ENCODE data around the gene CXorf49B. TPM values are rescaled to one million over a fixed set of nuclear protein-coding genes. Genes with fewer than 3 reads are reported as not detected.
"Not testable (repeated sequence)": the region's sequence is repeated elsewhere in the genome, so short reads cannot be mapped to it uniquely, and the experiment has no call there.

CXorf49B gene
- total RNA-seq (not detected), polyA plus RNA-seq (not detected)
- long read RNA-seq, donor 1, result 0 reads
- long read RNA-seq, donor 2, result 0 reads
- long read RNA-seq, donor 3, result 0 reads
- long read RNA-seq, donor 4, result 0 reads
- long read RNA-seq, donor 5, result 0 reads

DNA sequence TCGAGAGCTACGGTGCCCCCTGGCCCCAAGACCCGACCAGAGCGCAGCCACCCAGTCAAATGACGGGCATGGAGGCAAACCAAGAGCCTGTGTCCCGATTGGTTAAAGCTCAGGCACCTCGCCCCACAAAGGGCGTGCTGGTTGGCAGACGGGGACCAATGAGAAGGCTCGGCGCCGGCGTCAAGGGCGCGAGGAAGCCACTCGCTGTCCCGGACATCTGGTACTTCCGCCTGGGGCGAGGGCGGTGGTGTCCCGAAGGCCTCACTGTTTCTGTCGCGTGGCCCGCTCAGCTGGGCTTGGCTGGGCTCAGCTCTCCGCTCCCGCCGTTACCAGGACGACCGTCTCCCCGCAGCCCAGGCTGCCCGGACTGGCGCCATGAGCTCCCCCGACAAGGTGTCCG lies at the start of gene CXorf49B:
Gene CXorf49B, plus strand, starts transcription at position 301 of the 400 bp plus-strand sequence. Its CDS starts 75 bp downstream, at position 376.
- H3K9me3 ChIP-seq (ENCODE audit: control insufficient read depth in 4 of 4, insufficient read depth in 3 of 4, low read length in 3 of 4); H3K9ac ChIP-seq (ENCODE audit: insufficient read depth in 1 of 2, low read length in 2 of 2); H3K27ac ChIP-seq (ENCODE audit: low read depth in 1 of 2, low read length in 1 of 2); DNase-seq; H3K27me3 ChIP-seq (ENCODE audit: control insufficient read depth in 3 of 3, insufficient read depth in 3 of 3, low read length in 2 of 3); H3K36me3 ChIP-seq (ENCODE audit: control insufficient read depth in 4 of 4, insufficient read depth in 4 of 4, low read length in 4 of 4); ATAC-seq (ENCODE audit: insufficient read depth, low FRiP score); H3K4me1 ChIP-seq (ENCODE audit: control insufficient read depth in 5 of 5, insufficient read depth in 5 of 5, low read length in 5 of 5); H3K4me3 ChIP-seq: not testable (repeated sequence)
- WGBS, 2 donors, result no CpG with 5 or more reads among the region's 34 CpGs

DNA sequence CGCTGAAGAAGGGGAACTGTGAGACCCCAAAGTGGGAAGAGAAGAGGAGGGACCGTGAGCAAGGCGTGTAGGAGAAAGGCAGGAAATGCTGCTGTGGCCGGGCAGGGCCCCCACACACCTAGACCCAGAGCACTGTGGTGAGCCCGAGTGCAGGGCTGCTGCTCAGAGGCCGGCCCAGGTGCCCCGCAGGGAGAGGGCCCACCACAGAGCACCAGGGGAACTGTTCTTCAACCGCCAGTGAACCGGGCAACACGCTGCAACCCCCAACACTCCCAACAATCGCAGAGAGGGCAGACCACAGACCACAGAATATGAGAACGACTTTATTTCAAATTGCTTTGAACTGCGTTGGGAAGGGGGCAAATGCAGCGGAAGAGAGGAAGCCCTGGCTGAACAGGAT lies 49.1 kb upstream of the CXorf49B start:
- not testable (repeated sequence) for H3K4me3 ChIP-seq; H3K27ac ChIP-seq (ENCODE audit: low read depth in 1 of 2, low read length in 1 of 2); H3K4me1 ChIP-seq (ENCODE audit: control insufficient read depth in 5 of 5, insufficient read depth in 5 of 5, low read length in 5 of 5); H3K27me3 ChIP-seq (ENCODE audit: control insufficient read depth in 3 of 3, insufficient read depth in 3 of 3, low read length in 2 of 3); H3K9ac ChIP-seq (ENCODE audit: insufficient read depth in 1 of 2, low read length in 2 of 2); H3K36me3 ChIP-seq (ENCODE audit: control insufficient read depth in 4 of 4, insufficient read depth in 4 of 4, low read length in 4 of 4); DNase-seq; H3K9me3 ChIP-seq (ENCODE audit: control insufficient read depth in 4 of 4, insufficient read depth in 3 of 4, low read length in 3 of 4); ATAC-seq (ENCODE audit: insufficient read depth, low FRiP score)
- no CpG with 5 or more reads among the region's 14 CpGs for WGBS, 2 donors

DNA sequence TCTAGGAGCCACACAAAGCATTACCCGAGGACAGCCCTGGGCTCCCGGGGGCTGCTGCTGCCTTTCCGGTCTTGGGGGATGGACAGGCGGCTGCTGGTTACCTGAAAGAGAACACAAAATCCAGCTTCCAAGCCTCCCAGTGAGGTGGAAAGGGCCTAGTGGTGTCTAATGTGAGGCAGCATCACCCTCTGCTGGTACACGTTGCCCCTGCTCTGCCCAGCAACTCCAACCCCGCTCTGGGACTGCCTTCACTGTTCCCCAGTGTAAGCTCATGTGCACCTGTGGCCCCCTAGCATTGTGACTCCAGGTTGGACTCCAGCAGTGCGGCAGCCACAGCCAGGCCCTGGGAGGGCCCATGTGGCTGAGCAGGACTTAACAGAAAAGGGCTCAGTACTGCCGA lies 47.6 kb upstream of the CXorf49B start:
- H3K27me3 ChIP-seq (ENCODE audit: control insufficient read depth in 3 of 3, insufficient read depth in 3 of 3, low read length in 2 of 3); H3K9ac ChIP-seq (ENCODE audit: insufficient read depth in 1 of 2, low read length in 2 of 2); H3K27ac ChIP-seq (ENCODE audit: low read depth in 1 of 2, low read length in 1 of 2); H3K4me1 ChIP-seq (ENCODE audit: control insufficient read depth in 5 of 5, insufficient read depth in 5 of 5, low read length in 5 of 5); H3K36me3 ChIP-seq (ENCODE audit: control insufficient read depth in 4 of 4, insufficient read depth in 4 of 4, low read length in 4 of 4); H3K9me3 ChIP-seq (ENCODE audit: control insufficient read depth in 4 of 4, insufficient read depth in 3 of 4, low read length in 3 of 4); DNase-seq; ATAC-seq (ENCODE audit: insufficient read depth, low FRiP score); H3K4me3 ChIP-seq: not testable (repeated sequence)
- WGBS, 2 donors, result no CpG with 5 or more reads among the region's 8 CpGs

DNA sequence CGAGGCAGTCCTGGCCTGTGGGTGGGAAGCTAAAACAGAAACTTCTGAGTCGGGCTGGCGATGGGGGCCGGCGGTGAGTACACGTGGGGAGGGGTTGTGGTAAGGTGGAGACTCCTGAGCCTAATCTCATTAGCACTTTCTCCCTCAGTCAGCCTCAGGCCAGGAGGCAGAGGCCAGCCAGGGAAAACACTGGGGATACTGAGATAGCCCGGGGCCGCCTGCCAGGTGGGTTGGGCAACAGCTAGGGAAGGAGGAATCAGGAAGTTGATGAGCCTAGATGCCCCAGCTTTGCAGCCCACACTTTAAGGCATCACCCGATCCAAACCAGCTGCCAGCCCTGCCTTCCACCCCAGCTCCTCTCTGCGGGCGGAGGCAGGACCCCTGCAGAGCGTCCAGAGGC lies 46.8 kb upstream of the CXorf49B start:
- not testable (repeated sequence) for H3K9ac ChIP-seq (ENCODE audit: insufficient read depth in 1 of 2, low read length in 2 of 2); DNase-seq; ATAC-seq (ENCODE audit: insufficient read depth, low FRiP score); H3K36me3 ChIP-seq (ENCODE audit: control insufficient read depth in 4 of 4, insufficient read depth in 4 of 4, low read length in 4 of 4); H3K9me3 ChIP-seq (ENCODE audit: control insufficient read depth in 4 of 4, insufficient read depth in 3 of 4, low read length in 3 of 4); H3K27ac ChIP-seq (ENCODE audit: low read depth in 1 of 2, low read length in 1 of 2); H3K4me3 ChIP-seq; H3K27me3 ChIP-seq (ENCODE audit: control insufficient read depth in 3 of 3, insufficient read depth in 3 of 3, low read length in 2 of 3); H3K4me1 ChIP-seq (ENCODE audit: control insufficient read depth in 5 of 5, insufficient read depth in 5 of 5, low read length in 5 of 5)
- WGBS, 2 donors, result no CpG with 5 or more reads among the region's 12 CpGs

DNA sequence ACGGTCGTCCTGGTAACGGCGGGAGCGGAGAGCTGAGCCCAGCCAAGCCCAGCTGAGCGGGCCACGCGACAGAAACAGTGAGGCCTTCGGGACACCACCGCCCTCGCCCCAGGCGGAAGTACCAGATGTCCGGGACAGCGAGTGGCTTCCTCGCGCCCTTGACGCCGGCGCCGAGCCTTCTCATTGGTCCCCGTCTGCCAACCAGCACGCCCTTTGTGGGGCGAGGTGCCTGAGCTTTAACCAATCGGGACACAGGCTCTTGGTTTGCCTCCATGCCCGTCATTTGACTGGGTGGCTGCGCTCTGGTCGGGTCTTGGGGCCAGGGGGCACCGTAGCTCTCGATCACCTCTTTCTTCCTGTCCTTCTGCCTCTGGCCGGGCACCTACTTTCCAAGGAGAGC lies 45.0 kb upstream of the CXorf49B start, which contains the start of gene CXorf49:
Gene CXorf49, minus strand, starts transcription at position 101 of the 400 bp plus-strand sequence. CDS start 134 bp downstream, outside the sequence.
- not testable (repeated sequence) for H3K9ac ChIP-seq (ENCODE audit: insufficient read depth in 1 of 2, low read length in 2 of 2); H3K9me3 ChIP-seq (ENCODE audit: control insufficient read depth in 4 of 4, insufficient read depth in 3 of 4, low read length in 3 of 4); ATAC-seq (ENCODE audit: insufficient read depth, low FRiP score); H3K27ac ChIP-seq (ENCODE audit: low read depth in 1 of 2, low read length in 1 of 2); H3K4me1 ChIP-seq (ENCODE audit: control insufficient read depth in 5 of 5, insufficient read depth in 5 of 5, low read length in 5 of 5); H3K27me3 ChIP-seq (ENCODE audit: control insufficient read depth in 3 of 3, insufficient read depth in 3 of 3, low read length in 2 of 3); H3K4me3 ChIP-seq; H3K36me3 ChIP-seq (ENCODE audit: control insufficient read depth in 4 of 4, insufficient read depth in 4 of 4, low read length in 4 of 4); DNase-seq
- WGBS, 2 donors, result no CpG with 5 or more reads among the region's 30 CpGs

DNA sequence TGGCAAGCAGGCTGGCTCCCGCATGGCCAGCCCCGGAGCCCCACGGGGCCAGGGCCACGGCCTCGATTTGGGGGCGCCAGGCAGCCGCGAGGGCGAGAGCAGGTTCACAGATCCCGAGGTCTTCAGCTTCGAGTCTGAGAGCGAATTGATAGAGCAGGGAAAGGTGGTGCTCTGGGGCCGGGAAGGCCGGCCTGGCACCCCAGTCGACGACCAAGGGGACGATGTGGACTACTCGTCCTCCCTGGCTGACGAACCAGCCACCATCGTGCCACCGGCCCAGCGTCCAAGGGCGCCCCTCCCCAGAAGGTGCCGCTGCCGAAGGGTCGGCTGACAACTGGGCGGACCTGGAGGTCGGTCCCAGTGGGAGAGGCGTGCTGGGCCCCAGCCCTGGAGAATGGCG lies 44.0 kb upstream of the CXorf49B start:
- not testable (repeated sequence) for DNase-seq; ATAC-seq (ENCODE audit: insufficient read depth, low FRiP score); H3K27me3 ChIP-seq (ENCODE audit: control insufficient read depth in 3 of 3, insufficient read depth in 3 of 3, low read length in 2 of 3); H3K27ac ChIP-seq (ENCODE audit: low read depth in 1 of 2, low read length in 1 of 2); H3K9ac ChIP-seq (ENCODE audit: insufficient read depth in 1 of 2, low read length in 2 of 2); H3K4me1 ChIP-seq (ENCODE audit: control insufficient read depth in 5 of 5, insufficient read depth in 5 of 5, low read length in 5 of 5); H3K9me3 ChIP-seq (ENCODE audit: control insufficient read depth in 4 of 4, insufficient read depth in 3 of 4, low read length in 3 of 4); H3K4me3 ChIP-seq; H3K36me3 ChIP-seq (ENCODE audit: control insufficient read depth in 4 of 4, insufficient read depth in 4 of 4, low read length in 4 of 4)
- 92% methylated on average over 11 of the region's 30 CpGs; no CpG with 5 or more reads in 1 of the 2 donors for WGBS, 2 donors

DNA sequence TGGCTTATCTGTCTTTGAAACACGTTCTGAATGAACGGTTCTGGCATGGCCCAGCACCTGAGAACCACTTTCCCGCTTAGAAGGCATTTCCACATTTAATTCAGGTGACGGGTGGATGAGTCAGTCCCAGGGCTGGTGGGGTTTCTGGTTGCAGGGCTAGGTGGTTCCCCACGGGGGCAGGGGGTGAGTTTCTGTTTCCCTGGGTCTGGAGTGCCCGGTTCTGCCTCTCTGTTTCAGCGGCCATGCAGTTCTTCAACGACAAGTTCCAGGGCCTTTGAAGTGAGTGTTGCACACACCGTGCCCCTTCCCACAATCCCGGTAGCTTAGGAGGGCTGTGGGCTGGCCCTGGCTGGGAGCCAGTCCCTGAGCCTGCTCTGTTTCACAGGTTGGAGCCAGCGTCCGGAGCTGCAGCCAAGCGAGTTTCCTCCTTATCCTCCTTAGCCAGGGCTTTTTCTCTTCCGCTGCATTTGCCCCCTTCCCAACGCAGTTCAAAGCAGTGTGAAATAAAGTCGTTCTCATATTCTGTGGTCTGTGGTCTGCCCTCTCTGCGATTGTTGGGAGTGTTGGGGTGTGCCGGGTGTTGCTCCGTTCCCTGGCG lies 42.8 kb upstream of the CXorf49B start:
- WGBS, 2 donors, result no CpG with 5 or more reads among the region's 20 CpGs
- H3K4me3 ChIP-seq; H3K36me3 ChIP-seq (ENCODE audit: control insufficient read depth in 4 of 4, insufficient read depth in 4 of 4, low read length in 4 of 4); H3K9ac ChIP-seq (ENCODE audit: insufficient read depth in 1 of 2, low read length in 2 of 2); DNase-seq; ATAC-seq (ENCODE audit: insufficient read depth, low FRiP score); H3K27me3 ChIP-seq (ENCODE audit: control insufficient read depth in 3 of 3, insufficient read depth in 3 of 3, low read length in 2 of 3); H3K4me1 ChIP-seq (ENCODE audit: control insufficient read depth in 5 of 5, insufficient read depth in 5 of 5, low read length in 5 of 5); H3K9me3 ChIP-seq (ENCODE audit: control insufficient read depth in 4 of 4, insufficient read depth in 3 of 4, low read length in 3 of 4); H3K27ac ChIP-seq (ENCODE audit: low read depth in 1 of 2, low read length in 1 of 2): not testable (repeated sequence)

DNA sequence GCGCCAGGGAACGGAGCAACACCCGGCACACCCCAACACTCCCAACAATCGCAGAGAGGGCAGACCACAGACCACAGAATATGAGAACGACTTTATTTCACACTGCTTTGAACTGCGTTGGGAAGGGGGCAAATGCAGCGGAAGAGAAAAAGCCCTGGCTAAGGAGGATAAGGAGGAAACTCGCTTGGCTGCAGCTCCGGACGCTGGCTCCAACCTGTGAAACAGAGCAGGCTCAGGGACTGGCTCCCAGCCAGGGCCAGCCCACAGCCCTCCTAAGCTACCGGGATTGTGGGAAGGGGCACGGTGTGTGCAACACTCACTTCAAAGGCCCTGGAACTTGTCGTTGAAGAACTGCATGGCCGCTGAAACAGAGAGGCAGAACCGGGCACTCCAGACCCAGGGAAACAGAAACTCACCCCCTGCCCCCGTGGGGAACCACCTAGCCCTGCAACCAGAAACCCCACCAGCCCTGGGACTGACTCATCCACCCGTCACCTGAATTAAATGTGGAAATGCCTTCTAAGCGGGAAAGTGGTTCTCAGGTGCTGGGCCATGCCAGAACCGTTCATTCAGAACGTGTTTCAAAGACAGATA lies 2.4 kb upstream of the CXorf49B start:
- H3K4me1 ChIP-seq (ENCODE audit: control insufficient read depth in 5 of 5, insufficient read depth in 5 of 5, low read length in 5 of 5); H3K4me3 ChIP-seq; H3K27ac ChIP-seq (ENCODE audit: low read depth in 1 of 2, low read length in 1 of 2); H3K9me3 ChIP-seq (ENCODE audit: control insufficient read depth in 4 of 4, insufficient read depth in 3 of 4, low read length in 3 of 4); DNase-seq; H3K36me3 ChIP-seq (ENCODE audit: control insufficient read depth in 4 of 4, insufficient read depth in 4 of 4, low read length in 4 of 4); ATAC-seq (ENCODE audit: insufficient read depth, low FRiP score); H3K9ac ChIP-seq (ENCODE audit: insufficient read depth in 1 of 2, low read length in 2 of 2); H3K27me3 ChIP-seq (ENCODE audit: control insufficient read depth in 3 of 3, insufficient read depth in 3 of 3, low read length in 2 of 3): not testable (repeated sequence)
- no CpG with 5 or more reads among the region's 20 CpGs for WGBS, 2 donors
